GM18907 (cell line): ENCODE measurements around the gene CUL5.
"Not testable (repeated sequence)": the region's sequence is repeated elsewhere in the genome, so short reads cannot be mapped to it uniquely, and the experiment has no call there.

Source experiments
- ATAC-seq: cut with Tn5 transposase; IDR thresholded peaks from one replicate; pipeline ENCODE4 v1.9.1; 2021; ENCODE audit warnings: mild to moderate bottlenecking, moderate library complexity; ENCODE audit not compliant: unreplicated experiment

CUL5 gene

GRCh38 chr11:108019870-108020540 is 11.3 kb downstream of the CUL5 start:
- no peak for ATAC-seq

DNA sequence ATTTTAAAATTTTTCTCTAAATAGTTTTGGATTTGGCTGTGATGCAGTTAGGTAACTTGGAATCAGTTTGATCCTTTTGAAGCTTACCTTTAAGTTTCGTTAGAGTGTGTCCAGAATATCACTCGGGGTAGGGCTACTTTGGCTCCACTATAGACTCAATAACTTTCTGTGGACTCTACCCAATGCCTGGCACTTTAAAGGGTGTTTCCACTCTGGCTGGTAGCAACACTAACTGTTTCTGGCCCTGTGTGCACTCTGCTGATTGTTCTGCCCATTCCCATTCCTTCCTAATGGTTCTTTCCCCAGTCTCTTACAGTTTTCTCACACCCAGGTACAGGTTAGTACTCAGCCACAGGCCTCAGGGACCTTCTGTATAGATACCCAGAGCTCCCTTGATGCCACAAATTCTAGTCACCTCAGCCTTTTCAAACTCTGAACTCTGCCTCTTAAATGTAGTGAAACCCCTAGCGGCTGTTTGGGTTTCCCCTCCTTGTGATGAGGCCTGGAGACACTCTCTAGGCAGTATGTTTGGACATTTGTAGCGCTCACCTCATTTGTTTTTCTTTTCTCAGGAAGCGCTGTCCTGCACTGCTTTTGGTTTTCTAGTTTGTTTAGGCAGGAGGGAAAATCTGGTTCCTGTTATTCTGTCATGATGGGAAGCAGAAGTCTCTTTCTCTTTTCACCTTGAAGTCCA is 16.8 kb downstream of the CUL5 start:
- peak; percentile 97 for ATAC-seq

DNA sequence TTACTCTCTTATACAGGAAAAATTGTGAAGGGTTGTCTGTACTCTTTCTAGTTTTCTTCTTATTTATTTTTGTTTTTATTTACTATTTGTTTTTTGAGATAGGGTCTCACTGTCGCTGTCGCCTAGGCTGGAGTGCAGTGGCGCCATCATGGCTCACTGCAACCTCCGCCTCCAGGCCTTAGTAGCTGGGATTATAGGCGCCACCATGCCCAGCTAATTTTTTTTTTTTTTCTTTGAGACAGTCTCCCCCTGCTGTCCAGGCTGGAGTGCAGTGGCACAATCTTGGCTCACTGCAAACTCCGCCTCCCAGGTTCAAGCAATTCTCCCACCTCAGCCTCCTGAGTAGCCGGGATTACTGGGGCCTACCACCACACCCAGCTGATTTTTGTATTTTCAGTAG is 18.4 kb downstream of the CUL5 start:
- ATAC-seq = no peak

DNA sequence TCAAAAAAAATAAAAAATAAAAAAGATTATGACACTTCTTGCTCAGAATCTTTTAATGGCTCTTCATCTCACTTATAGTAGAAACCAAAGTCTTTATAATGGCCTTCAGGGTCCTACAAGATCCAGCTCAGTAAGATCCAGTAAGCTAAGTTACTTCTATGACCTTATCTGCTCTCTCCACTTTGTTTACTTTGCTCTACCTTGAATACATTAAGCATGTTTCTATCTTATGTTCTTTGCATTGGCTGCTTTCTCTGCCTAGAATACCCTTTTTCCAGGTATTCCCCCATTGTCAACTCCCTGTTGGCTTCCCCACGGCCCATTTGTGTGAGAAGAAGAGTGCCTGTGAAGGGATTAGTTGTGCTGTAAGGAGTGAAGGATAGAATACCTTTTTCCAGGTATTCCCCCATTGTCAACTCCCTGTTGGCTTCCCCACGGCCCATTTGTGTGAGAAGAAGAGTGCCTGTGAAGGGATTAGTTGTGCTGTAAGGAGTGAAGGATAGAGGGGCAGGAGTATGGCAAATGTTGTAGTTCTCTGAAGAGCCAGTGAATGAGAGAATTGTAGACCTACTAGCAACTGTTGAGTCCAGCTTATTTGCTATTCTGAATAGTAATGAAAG is 20.2 kb downstream of the CUL5 start:
- ATAC-seq = not testable (repeated sequence)

- ATAC-seq = not testable (repeated sequence)
These were observed 22.9 kb downstream of the CUL5 start for GRCh38 chr11:108031604-108032003.

- no peak for ATAC-seq
These were observed 24.1 kb downstream of the CUL5 start for GRCh38 chr11:108032800-108033199.

GRCh38 chr11:108034034-108034433 is 25.3 kb downstream of the CUL5 start:
- no peak for ATAC-seq

- ATAC-seq = no peak
These were observed 26.3 kb downstream of the CUL5 start for GRCh38 chr11:108034952-108035351.

DNA sequence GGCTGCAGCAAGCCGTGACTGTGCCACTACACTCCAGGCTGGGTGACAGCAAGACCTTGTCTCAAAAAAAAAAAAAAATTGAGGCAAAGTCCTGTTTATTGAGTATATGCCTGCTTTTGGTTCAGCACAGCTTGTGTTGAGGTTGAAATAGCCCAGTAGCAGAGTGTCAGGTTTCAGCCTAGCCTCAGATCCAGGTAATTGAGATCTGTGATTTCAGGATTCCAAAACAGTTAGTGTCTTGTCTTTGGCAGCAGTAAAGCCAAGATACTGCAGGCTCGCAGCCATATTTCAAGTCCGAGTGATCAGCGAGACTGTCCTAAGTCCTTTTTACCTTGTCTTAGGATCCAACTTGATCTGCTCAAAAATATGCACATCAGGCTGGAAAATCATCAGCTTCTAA is 27.0 kb downstream of the CUL5 start:
- ATAC-seq = no peak

DNA sequence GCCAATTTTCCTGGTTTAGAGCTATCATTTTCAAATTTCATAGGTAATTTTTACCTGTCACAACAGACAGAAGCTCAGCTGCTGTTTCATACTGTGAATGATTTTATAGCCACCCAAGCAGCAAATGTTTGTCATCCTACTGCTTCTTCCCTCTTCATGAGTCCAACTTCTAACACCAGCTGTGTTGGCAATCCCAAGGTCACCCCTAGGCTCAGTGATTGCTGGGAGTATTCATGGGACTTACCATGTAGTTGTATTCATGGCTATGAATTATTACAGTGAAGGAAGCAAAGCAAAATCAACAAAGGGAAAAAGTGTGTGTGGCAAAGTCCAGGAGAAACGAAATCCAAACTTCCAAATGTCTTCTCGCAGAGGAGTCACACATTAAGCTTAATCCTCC is 28.5 kb downstream of the CUL5 start:
- no peak for ATAC-seq

- ATAC-seq = no peak
These were observed 28.9 kb downstream of the CUL5 start for GRCh38 chr11:108037636-108038035.

- no peak for ATAC-seq
These were observed 39.6 kb downstream of the CUL5 start for GRCh38 chr11:108048269-108048668.

- ATAC-seq = no peak
These were observed 53.6 kb downstream of the CUL5 start for GRCh38 chr11:108062336-108062735.

- no peak for ATAC-seq
These were observed 54.7 kb downstream of the CUL5 start for GRCh38 chr11:108063410-108063809.

DNA sequence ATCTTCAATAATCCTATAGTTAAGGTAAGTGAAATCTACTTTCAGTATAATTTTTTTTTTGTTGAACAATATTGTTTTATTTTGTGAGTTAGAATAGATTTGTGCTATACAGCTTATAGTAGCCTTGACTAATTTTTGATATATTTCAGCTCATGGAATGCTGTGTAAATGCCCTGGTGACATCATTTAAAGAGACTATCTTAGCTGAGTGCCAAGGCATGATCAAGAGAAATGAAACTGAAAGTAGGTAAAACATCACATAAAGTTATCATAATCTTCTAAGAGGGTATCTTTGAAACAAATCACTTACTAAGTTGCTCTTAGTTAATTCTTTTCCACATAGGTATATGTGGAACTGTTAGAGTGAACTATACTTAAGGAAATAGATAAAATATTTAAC is 61.2 kb downstream of the CUL5 start:
- peak; percentile 82 for ATAC-seq

DNA sequence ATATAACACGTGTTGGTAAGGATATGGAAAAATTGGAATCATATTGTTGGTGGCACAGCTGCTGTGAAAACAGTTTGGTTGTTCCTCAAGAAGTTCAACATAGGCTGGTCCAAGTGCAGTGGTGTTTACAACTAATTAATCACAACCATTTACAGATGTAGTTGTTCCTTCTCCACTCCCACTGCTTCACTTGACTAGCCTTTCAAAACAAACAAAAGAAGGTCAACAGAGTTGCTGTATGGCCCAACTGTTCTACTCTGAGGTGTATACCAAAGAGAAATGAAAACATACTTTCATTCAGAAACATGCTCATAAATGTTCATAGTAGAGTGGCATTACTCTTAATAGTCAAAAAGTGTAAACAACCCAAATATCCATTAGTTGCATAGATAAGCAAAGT is 76.1 kb downstream of the CUL5 start:
- no peak for ATAC-seq

GRCh38 chr11:108085672-108086071 is 77.0 kb downstream of the CUL5 start:
- no peak for ATAC-seq

DNA sequence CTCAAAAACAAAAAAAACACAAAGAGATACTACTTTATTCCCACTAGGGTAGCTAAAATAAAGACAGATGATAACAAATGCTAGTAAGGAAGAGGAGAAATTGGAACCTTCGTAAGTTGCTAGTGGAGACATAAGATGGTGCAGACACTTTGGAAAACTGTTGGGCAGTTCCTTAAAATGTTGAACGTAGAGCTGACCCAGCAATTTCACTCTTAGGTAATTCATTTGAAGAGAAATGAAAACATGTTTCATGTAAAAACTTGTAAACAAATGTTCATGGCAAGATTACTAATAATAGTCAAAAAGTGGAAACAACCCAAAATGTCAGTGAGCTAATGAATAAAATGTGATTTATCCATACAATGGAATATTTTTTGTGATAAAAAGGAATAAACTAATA is 83.4 kb downstream of the CUL5 start:
- no peak for ATAC-seq

- ATAC-seq = no peak
These were observed 84.6 kb downstream of the CUL5 start for GRCh38 chr11:108093128-108093904.

- no peak for ATAC-seq
These were observed 88.5 kb downstream of the CUL5 start for GRCh38 chr11:108097179-108097578.

DNA sequence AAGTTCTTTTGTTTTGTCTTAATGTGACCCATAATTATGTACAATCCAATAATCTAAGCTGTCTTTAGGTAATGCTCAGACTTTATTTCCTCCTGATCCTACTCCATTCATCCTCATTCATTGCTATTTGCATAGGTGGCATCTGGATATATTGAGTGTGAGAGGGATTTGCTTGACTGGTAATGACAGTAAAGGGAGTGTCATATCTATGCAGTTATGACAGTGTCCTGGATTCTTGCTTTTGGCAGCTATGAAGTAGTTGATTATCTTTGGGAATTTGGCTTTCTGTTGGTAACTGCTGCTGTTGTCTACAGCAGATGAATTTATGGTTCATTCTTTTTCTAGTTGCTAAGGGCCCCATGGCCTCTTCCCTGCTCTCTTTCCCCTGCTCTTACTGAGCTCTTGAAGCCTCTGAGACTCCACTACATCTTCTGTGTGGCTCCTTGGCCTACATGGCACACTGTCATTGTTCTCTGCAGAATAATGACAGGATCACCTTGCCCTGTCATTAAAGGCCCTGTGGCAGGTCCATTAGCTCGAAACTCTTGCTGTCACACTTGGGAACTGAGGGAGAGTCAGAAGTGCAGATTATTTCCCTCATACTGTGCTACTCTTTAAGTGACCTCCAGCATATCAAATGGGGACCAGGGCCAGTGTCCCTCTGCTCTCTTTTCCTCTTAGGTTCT is 92.5 kb downstream of the CUL5 start:
- ATAC-seq = no peak
